A673 (cell line): Measurements from ENCODE around the gene CMTM4. TPM values are rescaled to one million over a fixed set of nuclear protein-coding genes. Genes with fewer than 3 reads are reported as not detected.

Experiments used
- BruUV-seq: library from RNA; stranded (reverse); fragments of 400-500 nt; replicated peaks from 2 replicates; lab custom pipeline; 2021; lab: Mats Ljungman, UMichigan
- CTCF ChIA-PET: fragments of 300-600 bp; sonication (Branson Sonifier 250); formaldehyde crosslinking; loops from one replicate; lab custom pipeline; 2022; ENCODE audit warnings: antibody characterized with exemption; lab: Charles Lee
- POLR2A ChIA-PET: fragments of 300-600 bp; sonication (Branson Sonifier 250); formaldehyde crosslinking; loops from one replicate; lab custom pipeline; 2022; ENCODE audit warnings: antibody characterized with exemption; ENCODE audit not compliant: low non-redundant PET; lab: Charles Lee
- DNase-seq: peaks from one replicate; pipeline ENCODE4 v3.0.0-alpha.2; 2015; ENCODE audit warnings: low spot score
- H3K27ac ChIP-seq: fragments of 200-600 bp; sonication (generic); 2 replicates; pipeline ENCODE4 v1.5.1; 2016; ENCODE audit warnings: mixed run types, low read depth, mild to moderate bottlenecking, mixed read lengths, antibody characterized with exemption, low read length; ENCODE audit not compliant: poor library complexity, severe bottlenecking
- H3K27me3 ChIP-seq: fragments of 200-600 bp; sonication (generic); replicated peaks from 2 replicates; pipeline ENCODE4 v1.6.1; 2017; ENCODE audit warnings: mixed run types, low read depth, mild to moderate bottlenecking, mixed read lengths, antibody characterized with exemption, low read length; ENCODE audit not compliant: insufficient read depth, poor library complexity
- H3K36me3 ChIP-seq: fragments of 200-600 bp; sonication (generic); 2 replicates; pipeline ENCODE4 v1.6.1; 2016; ENCODE audit warnings: mixed run types, mild to moderate bottlenecking, mixed read lengths, antibody characterized with exemption, low read length; ENCODE audit not compliant: insufficient read depth, poor library complexity, severe bottlenecking
- H3K4me1 ChIP-seq: fragments of 200-600 bp; sonication (generic); 2 replicates; pipeline ENCODE4 v1.6.1; 2017; ENCODE audit warnings: mixed run types, mild to moderate bottlenecking, mixed read lengths, antibody characterized with exemption, low read length; ENCODE audit not compliant: insufficient read depth, poor library complexity, severe bottlenecking
- H3K4me3 ChIP-seq: fragments of 200-600 bp; sonication (generic); 2 replicates; pipeline ENCODE4 v1.5.1; 2016; ENCODE audit warnings: low read depth, mixed run types, mild to moderate bottlenecking, mixed read lengths, low read length; ENCODE audit not compliant: poor library complexity, severe bottlenecking
- H3K9me3 ChIP-seq: fragments of 200-600 bp; sonication (generic); 2 replicates; pipeline ENCODE4 v1.6.1; 2016; ENCODE audit warnings: mixed run types, low read depth, mild to moderate bottlenecking, mixed read lengths, antibody characterized with exemption, low read length; ENCODE audit not compliant: poor library complexity, severe bottlenecking
- CTCF ChIP-seq: fragments of 300-800, 200-600 bp; sonication (generic); conservative IDR thresholded peaks from 2 replicates; pipeline ENCODE4 v1.5.1; 2017; ENCODE audit warnings: low read depth, mild to moderate bottlenecking, antibody characterized with exemption, low read length, moderate library complexity, mixed read lengths
- EZH2 ChIP-seq: fragments of 200-600 bp; sonication (generic); IDR thresholded peaks from 2 replicates; pipeline ENCODE4 v1.6.1; 2017; ENCODE audit warnings: borderline replicate concordance, low read depth, mild to moderate bottlenecking, mixed read lengths, antibody characterized with exemption, low read length; ENCODE audit not compliant: poor library complexity, severe bottlenecking
- intact Hi-C: fragments of 100-400 bp; cut with micrococcal nuclease; formaldehyde crosslinking; loops from one replicate; pipeline ENCODE4 v1.10.0; 2022; ENCODE audit not compliant: unreplicated experiment
- total RNA-seq: library from RNA; stranded (reverse); gene quantifications from 2 replicates; pipeline ENCODE4 v1.2.3, GENCODE V29; 2021

The CMTM4 gene
- total RNA-seq, 1 experiment from 2014 or later: 30.3 TPM

- ChIA-PET CTCF (interaction anchor here (0.6 kb wide), 1 partner anchor 77 kb away, joined by 3 read pairs; no protein-coding TSS in a partner anchor), POLR2A (no interaction called here)
- no TSS peak for BruUV-seq
- Histone ChIP-seq H3K4me3 (no peak overlapping the region), H3K4me1 (peaks cover 11% of the 10 kb centered on the region), H3K27me3 (no peaks in the 10 kb centered on the region), H3K27ac (no peak overlapping the region), H3K36me3 (peaks cover 48% of the 10 kb centered on the region), H3K9me3 (no peaks in the 10 kb centered on the region)
- TF ChIP-seq EZH2: no peak
- TF ChIP-seq CTCF: no peak
- intact Hi-C loops: no loop called here
- DNase-seq: no peak
These were observed 86.3 kb downstream of the CMTM4 start for GRCh38 chr16:66610111-66610820.

- CTCF ChIA-PET: interaction anchor here (0.6 to 1.3 kb wide), 10 partner anchors 8 to 259 kb away, joined by 3 to 20 read pairs (median 3); no protein-coding TSS in a partner anchor
- H3K4me1 ChIP-seq: peaks cover 12% of the 10 kb centered on the region
- H3K36me3 ChIP-seq: peaks cover 46% of the 10 kb centered on the region
- no peak overlapping the region for H3K4me3 ChIP-seq
- no peak for DNase-seq
- POLR2A ChIA-PET: no interaction called here
- TF ChIP-seq CTCF (no peak), EZH2 (no peak)
- no peaks in the 10 kb centered on the region for H3K9me3 ChIP-seq
- no TSS peak for BruUV-seq
- H3K27ac ChIP-seq: no peak overlapping the region
- intact Hi-C loops: loop anchor here (5.0 kb wide), 1 partner anchor 258 kb away; no protein-coding TSS in a partner anchor
- no peaks in the 10 kb centered on the region for H3K27me3 ChIP-seq
These were observed 87.4 kb downstream of the CMTM4 start for GRCh38 chr16:66609139-66609510.

GRCh38 chr16:66608241-66609138 is 88.1 kb downstream of the CMTM4 start:
- POLR2A ChIA-PET: no interaction called here

More at GRCh38 chr16:66608241-66609138, 88.1 kb downstream of the CMTM4 start:
- Histone ChIP-seq H3K4me3 (no peak overlapping the region), H3K27ac (no peak overlapping the region), H3K9me3 (no peaks in the 10 kb centered on the region), H3K4me1 (peaks cover 18% of the 10 kb centered on the region), H3K36me3 (peaks cover 43% of the 10 kb centered on the region), H3K27me3 (no peaks in the 10 kb centered on the region)
- peak; percentile 83 for DNase-seq
- intact Hi-C loops: loop anchor here (5.0 kb wide), 1 partner anchor 259 kb away; no protein-coding TSS in a partner anchor
- TF ChIP-seq EZH2 (no peak), CTCF (peak; percentile 95)
- CTCF ChIA-PET: interaction anchor here (0.6 to 1.3 kb wide), 11 partner anchors 8 to 259 kb away, joined by 3 to 20 read pairs (median 3); no protein-coding TSS in a partner anchor
- no TSS peak for BruUV-seq
